SJCRH30 (cell line): Measurements from ENCODE around the gene HPCA. TPM values are rescaled to one million over a fixed set of nuclear protein-coding genes. Genes with fewer than 3 reads are reported as not detected.
"Not testable (repeated sequence)": the region's sequence is repeated elsewhere in the genome, so short reads cannot be mapped to it uniquely, and the experiment has no call there.

Experiments used
- DNase-seq, 2 experiments: peaks; one replicate each; pipeline ENCODE4 v3.0.0-alpha.2; 2015 to 2020
- H3K27ac ChIP-seq: fragments of 250-450 bp; sonication (Bioruptor Pico); 2 replicates; pipeline ENCODE4 v1.5.1; 2020; ENCODE audit warnings: mild to moderate bottlenecking, moderate library complexity
- H3K27me3 ChIP-seq: fragments of 250-450 bp; sonication (Bioruptor Pico); 2 replicates; pipeline ENCODE4 v1.5.1; 2020; ENCODE audit warnings: mild to moderate bottlenecking, moderate library complexity
- H3K36me3 ChIP-seq: fragments of 250-450 bp; sonication (Bioruptor Pico); 2 replicates; pipeline ENCODE4 v1.5.1; 2020; ENCODE audit warnings: mild to moderate bottlenecking, moderate library complexity
- H3K4me1 ChIP-seq: fragments of 250-450 bp; sonication (Bioruptor Pico); 2 replicates; pipeline ENCODE4 v1.5.1; 2020; ENCODE audit warnings: mild to moderate bottlenecking, moderate library complexity
- H3K4me3 ChIP-seq: fragments of 250-450 bp; sonication (Bioruptor Pico); 2 replicates; pipeline ENCODE4 v1.5.1; 2020; ENCODE audit warnings: mild to moderate bottlenecking, moderate library complexity
- H3K9me3 ChIP-seq: fragments of 250-450 bp; sonication (Bioruptor Pico); replicated peaks from 2 replicates; pipeline ENCODE4 v1.5.1; 2020; ENCODE audit warnings: mild to moderate bottlenecking, moderate library complexity
- total RNA-seq: library from RNA; depleted of rRNA; stranded (reverse); fragments of >200 nt; shearing (Covaris generic); gene quantifications from 2 replicates; pipeline ENCODE4 v1.2.3, GENCODE V29; 2014

The HPCA gene
- total RNA-seq, 1 experiment from 2014 or later = not detected

GRCh38 chr1:32900371-32900955, 14.2 kb downstream of the HPCA start:
- no peaks in the 10 kb centered on the region for H3K27me3 ChIP-seq
- H3K27ac ChIP-seq = no peak overlapping the region
- DNase-seq = peak in 1 of 2 experiments; percentile 20

DNA sequence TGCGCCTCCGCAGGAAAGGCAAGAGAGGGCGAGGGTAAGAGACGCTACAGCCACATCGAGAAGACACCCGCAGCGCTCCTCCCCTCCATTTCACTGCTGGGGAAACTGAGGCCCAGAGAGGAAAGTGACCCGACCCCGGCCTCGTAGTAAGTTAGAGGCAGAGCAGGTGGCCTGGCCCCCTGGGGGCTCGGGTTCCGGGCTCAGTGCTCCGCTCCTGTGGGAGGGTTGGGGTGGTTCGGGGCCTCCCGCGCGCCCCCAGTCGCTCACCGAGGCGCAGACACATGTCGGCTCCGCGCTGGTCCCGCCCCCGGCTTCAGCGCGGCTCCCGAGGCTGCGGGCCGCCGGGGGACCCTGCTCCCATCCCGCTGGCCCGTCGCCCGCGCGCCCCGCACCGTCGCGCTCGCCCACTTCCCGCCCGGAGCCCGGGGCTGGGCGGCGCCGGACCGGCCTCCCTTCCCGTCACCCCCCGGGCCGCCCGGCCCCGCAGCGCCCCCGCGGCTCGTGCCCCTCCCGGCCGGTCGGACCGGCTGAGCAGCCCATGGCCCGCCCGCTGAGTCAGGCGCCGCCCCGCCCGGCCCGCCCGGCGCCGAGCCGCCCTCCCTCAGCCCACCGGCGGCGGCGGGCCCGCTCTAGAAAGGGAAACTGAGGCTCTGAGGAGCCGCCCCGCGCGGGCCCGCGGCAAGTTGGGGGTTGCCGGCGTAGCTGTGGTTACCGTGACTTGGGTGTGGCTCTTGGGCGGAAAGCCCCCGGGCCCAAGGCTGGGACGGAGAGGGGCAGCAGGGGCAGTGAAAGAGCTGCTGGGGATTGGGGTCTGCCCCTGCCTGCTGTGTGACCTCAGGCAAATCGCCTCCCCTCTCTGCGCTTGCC, 14.9 kb downstream of the HPCA start, which contains the start of gene TMEM54:
TSS of gene TMEM54 (minus strand) at position 434 of the 867 bp plus-strand sequence. CDS start at position 283, 151 bp downstream.
- Histone ChIP-seq H3K27me3 (no peaks in the 10 kb centered on the region), H3K4me1 (no peaks in the 10 kb centered on the region), H3K27ac (no peak within 1 kb of the TSS), H3K9me3 (no peaks in the 10 kb centered on the region), H3K4me3 (peak within 1 kb of the TSS; percentile 61), H3K36me3 (no peaks in the 10 kb centered on the region)
- DNase-seq = peak in 1 of 2 experiments; percentile 50

More at GRCh38 chr1:32900371-32900955, 14.2 kb downstream of the HPCA start:
- Histone ChIP-seq H3K9me3 (no peaks in the 10 kb centered on the region), H3K4me1 (no peaks in the 10 kb centered on the region), H3K4me3 (peak overlapping the region; percentile 61), H3K36me3 (no peaks in the 10 kb centered on the region)

DNA sequence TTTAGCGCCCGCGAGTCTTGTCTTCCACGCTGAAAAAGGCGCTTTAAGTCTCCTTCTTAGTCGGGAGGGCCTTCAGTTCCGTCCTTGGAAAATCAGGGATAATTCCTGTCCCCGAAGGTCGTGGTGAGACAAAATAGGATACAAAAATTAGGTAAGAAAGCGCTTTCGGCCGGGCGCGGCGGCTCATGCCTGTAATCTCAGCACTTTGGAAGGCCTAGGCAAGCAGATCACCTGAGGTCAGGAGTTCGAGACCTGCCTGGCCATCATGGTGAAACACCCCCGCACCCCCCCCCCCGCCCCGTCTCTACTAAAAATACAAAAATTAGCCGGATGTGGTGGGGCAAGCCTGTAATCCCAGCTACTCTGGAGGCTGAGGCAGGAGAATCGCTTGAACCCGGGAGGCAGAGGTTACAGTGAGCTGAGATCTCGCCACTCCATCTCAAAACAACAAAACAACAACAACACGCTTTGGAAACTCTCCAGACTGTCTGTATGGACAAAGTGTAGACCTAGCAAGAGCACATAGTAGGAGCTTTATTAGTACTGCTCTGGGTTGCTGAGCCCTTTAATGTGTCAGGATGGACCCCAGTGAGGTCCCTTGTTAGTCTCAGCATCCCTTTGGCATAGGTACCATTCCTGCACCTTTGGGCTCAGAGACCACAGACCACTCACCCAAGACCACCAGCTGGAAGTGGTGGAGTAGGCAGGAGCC, 15.7 kb downstream of the HPCA start:
- DNase-seq = no peak
- peak overlapping the region; percentile 61 for H3K4me3 ChIP-seq
- H3K27ac ChIP-seq = no peak overlapping the region
- no peaks in the 10 kb centered on the region for H3K9me3 ChIP-seq
- no peaks in the 10 kb centered on the region for H3K27me3 ChIP-seq
- H3K4me1 ChIP-seq = no peaks in the 10 kb centered on the region
- H3K36me3 ChIP-seq = no peaks in the 10 kb centered on the region

GRCh38 chr1:32902535-32902920, 16.2 kb downstream of the HPCA start:
- no peak for DNase-seq
- H3K4me3 ChIP-seq = no peak overlapping the region
- no peaks in the 10 kb centered on the region for H3K4me1 ChIP-seq
- no peak overlapping the region for H3K27ac ChIP-seq
- H3K36me3 ChIP-seq = no peaks in the 10 kb centered on the region
- no peaks in the 10 kb centered on the region for H3K27me3 ChIP-seq
- no peaks in the 10 kb centered on the region for H3K9me3 ChIP-seq

- H3K36me3 ChIP-seq = no peaks in the 10 kb centered on the region
- no peak for DNase-seq
- H3K4me1 ChIP-seq = no peaks in the 10 kb centered on the region
- no peak overlapping the region for H3K4me3 ChIP-seq
- H3K27ac ChIP-seq = no peak overlapping the region
- H3K9me3 ChIP-seq = no peaks in the 10 kb centered on the region
- 0 out of 2 replicates have a peak, but pooled peaks cover 4% of the 10 kb centered on the region for H3K27me3 ChIP-seq
Measured at GRCh38 chr1:32903991-32904785, 17.9 kb downstream of the HPCA start.

DNA sequence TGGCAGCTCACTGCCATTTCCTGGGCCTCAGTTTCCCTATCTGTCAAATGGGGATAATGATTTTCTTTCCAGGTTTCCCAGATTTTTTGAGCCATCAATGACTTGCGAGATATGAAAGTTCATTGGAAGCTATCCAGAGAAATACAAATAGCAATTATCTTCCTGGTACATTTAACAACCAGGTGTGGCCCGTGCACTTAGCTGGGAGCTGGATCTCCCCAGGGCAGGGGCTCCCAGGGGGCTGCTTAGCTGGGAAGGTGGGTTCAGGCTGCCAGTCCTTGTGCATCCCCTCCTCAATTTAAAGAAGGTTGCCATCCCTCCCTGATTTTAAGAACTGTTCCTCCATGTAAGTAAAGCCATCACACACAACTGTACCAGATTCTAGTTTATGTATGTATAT, 18.5 kb downstream of the HPCA start:
- Histone ChIP-seq H3K4me1 (no peaks in the 10 kb centered on the region), H3K9me3 (no peaks in the 10 kb centered on the region), H3K4me3 (no peak overlapping the region), H3K27ac (no peak overlapping the region), H3K36me3 (no peaks in the 10 kb centered on the region), H3K27me3 (0 out of 2 replicates have a peak, but pooled peaks cover 6% of the 10 kb centered on the region)
- no peak for DNase-seq

DNA sequence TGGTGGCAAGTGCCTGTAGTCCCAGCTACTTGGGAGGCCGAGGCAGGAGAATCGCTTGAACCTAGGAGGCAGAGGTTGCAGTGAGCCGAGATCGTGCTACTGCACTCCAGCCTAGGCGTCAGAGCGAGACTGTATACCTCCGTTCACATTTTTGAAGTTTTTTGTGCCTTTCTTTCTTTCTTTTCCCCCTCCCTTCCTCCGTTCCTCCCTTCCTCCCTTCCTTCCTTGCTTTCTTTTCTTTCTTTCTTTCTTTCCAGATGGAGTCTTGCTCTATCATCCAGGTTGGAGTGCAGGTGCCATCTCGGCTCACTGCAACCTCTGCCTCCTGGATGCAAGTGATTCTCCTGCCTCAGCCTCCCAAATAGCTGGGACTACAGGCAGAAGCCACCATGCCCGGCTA, 19.3 kb downstream of the HPCA start:
- H3K4me1 ChIP-seq, H3K27me3 ChIP-seq, H3K4me3 ChIP-seq, H3K9me3 ChIP-seq, H3K27ac ChIP-seq, H3K36me3 ChIP-seq, DNase-seq: not testable (repeated sequence)

DNA sequence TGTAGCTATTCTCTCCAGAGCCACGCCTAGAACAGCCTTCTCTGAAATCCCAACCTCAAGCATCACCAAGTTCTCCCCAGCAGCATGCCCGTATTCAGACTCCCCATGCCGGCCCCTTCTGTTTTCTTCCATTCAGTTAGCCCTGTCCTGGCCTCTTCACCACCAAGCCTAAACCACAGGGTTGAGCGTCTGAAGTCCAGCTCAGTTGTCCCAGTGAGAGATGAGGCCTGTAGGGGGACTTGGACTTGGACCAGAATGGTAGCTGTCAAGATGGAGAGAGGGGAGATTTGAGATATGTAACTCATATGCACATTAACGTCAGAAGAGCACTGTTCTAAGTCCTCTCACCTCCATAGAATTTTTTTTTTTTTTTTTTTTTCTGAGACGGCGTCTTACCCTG, 20.4 kb downstream of the HPCA start:
- Histone ChIP-seq H3K27me3 (0 out of 2 replicates have a peak, but pooled peaks cover 6% of the 10 kb centered on the region), H3K4me3 (no peak overlapping the region), H3K9me3 (no peaks in the 10 kb centered on the region), H3K4me1 (no peaks in the 10 kb centered on the region), H3K27ac (no peak overlapping the region), H3K36me3 (no peaks in the 10 kb centered on the region)
- DNase-seq = no peak

- Histone ChIP-seq H3K4me3 (no peak overlapping the region), H3K4me1 (no peaks in the 10 kb centered on the region), H3K27ac (no peak overlapping the region), H3K27me3 (0 out of 2 replicates have a peak, but pooled peaks cover 6% of the 10 kb centered on the region), H3K9me3 (peaks cover under 1% of the 10 kb centered on the region; the same call in 1 of the 2 replicates), H3K36me3 (no peaks in the 10 kb centered on the region)
- DNase-seq = no peak
Measured at GRCh38 chr1:32907435-32907834, 21.1 kb downstream of the HPCA start.

DNA sequence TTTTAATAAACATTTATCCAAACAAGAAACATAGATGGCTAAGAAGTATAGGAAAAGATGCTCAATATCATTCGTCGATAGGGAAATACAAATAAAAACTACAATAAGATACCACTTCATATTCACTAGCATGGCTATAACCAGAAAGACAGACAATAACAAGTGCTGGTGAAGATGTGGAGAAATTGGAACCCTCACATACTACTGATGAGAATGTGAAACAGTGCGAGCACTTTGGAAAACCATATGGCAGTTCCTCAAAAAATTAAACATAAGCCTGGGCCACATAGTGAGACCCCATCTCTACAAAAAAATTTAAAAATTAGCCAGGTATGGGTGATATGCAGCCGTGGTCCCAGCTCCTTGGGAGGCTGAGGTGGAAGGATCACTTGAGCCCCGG, 24.0 kb downstream of the HPCA start:
- no peak overlapping the region for H3K27ac ChIP-seq
- H3K27me3 ChIP-seq = 0 out of 2 replicates have a peak, but pooled peaks cover 6% of the 10 kb centered on the region
- peaks cover 3% of the 10 kb centered on the region; the same call in 1 of the 2 replicates for H3K9me3 ChIP-seq
- H3K4me3 ChIP-seq = no peak overlapping the region
- no peaks in the 10 kb centered on the region for H3K4me1 ChIP-seq
- DNase-seq = no peak
- no peaks in the 10 kb centered on the region for H3K36me3 ChIP-seq

DNA sequence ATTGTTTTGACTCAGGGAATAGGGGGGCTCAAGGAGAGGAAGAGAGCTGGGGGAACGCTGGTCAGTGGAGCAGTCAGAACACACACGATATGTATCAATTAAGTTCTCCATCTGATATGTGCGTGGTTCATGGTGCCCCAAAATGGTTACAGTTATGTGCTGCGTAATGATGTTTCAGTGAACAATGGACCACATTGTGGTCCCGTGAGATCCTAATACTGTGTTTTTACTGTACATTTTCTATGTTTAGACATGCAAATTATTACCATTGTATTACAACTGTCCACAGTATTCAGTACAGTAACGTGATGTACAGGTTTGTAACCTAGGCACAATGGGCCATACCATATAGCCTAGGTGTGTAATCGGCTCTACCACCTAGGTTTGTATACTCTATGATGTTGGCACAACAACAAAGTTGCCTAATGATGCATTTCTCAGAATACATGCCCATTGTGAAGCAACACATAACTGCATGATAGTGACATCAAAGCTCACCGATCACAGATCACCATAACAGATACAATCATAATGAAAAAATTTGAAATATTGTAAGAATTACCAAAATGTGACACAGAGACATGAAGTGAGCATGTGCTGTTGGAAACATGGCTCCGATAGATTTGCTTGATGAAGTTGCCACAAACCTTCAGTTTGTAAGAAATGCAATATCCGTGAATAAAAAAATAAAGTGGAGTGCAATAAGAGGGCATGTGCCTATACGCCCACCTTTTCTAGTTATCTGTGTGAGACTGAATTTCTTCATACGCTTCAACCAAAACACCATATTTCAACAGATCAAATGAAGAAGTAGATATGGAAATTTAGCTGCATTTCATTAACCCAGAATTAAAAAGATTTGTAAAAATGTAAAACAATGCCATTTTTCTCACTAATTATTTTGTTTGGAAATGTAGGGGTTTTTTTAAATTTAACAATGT, 29.7 kb downstream of the HPCA start:
- Histone ChIP-seq H3K27me3 (no peaks in the 10 kb centered on the region), H3K36me3 (no peaks in the 10 kb centered on the region), H3K27ac (no peak overlapping the region), H3K9me3 (peaks cover 3% of the 10 kb centered on the region; the same call in 1 of the 2 replicates), H3K4me3 (no peak overlapping the region), H3K4me1 (peaks cover 24% of the 10 kb centered on the region)
- no peak for DNase-seq

- Histone ChIP-seq H3K27me3 (no peaks in the 10 kb centered on the region), H3K4me1 (peaks cover 29% of the 10 kb centered on the region), H3K9me3 (peaks cover 2% of the 10 kb centered on the region; the same call in 1 of the 2 replicates), H3K4me3 (no peak overlapping the region), H3K27ac (no peak overlapping the region), H3K36me3 (no peaks in the 10 kb centered on the region)
- DNase-seq = no peak
Measured at GRCh38 chr1:32917521-32917920, 31.2 kb downstream of the HPCA start.

GRCh38 chr1:32918179-32918578, 31.9 kb downstream of the HPCA start:
- no peak overlapping the region for H3K4me3 ChIP-seq
- no peaks in the 10 kb centered on the region for H3K36me3 ChIP-seq
- no peaks in the 10 kb centered on the region for H3K27me3 ChIP-seq
- peaks cover 29% of the 10 kb centered on the region for H3K4me1 ChIP-seq
- no peak overlapping the region for H3K27ac ChIP-seq
- H3K9me3 ChIP-seq = no peaks in the 10 kb centered on the region
- peak in 1 of 2 experiments; percentile 28 for DNase-seq
